MG63 (cell line): Measurements from ENCODE around the gene FAM78A. TPM values are rescaled to one million over a fixed set of nuclear protein-coding genes. Genes with fewer than 3 reads are reported as not detected.
"Not testable (repeated sequence)": the region's sequence is repeated elsewhere in the genome, so short reads cannot be mapped to it uniquely, and the experiment has no call there.

Experiments used
- DNase-seq: peaks from one replicate; pipeline ENCODE4 v3.0.0-alpha.2; 2020
- H3K27me3 ChIP-seq: fragments of 250-450 bp; sonication (Bioruptor Pico); 2 replicates; pipeline ENCODE4 v1.5.1; 2020; ENCODE audit warnings: mild to moderate bottlenecking, moderate library complexity
- H3K36me3 ChIP-seq: fragments of 250-450 bp; sonication (Bioruptor Pico); 2 replicates; pipeline ENCODE4 v1.5.1; 2020; ENCODE audit warnings: mild to moderate bottlenecking, moderate library complexity
- H3K4me3 ChIP-seq: fragments of 250-450 bp; sonication (Bioruptor Pico); 2 replicates; pipeline ENCODE4 v1.5.1; 2020; ENCODE audit warnings: mild to moderate bottlenecking, moderate library complexity
- H3K9me3 ChIP-seq: fragments of 250-450 bp; sonication (Bioruptor Pico); 2 replicates; pipeline ENCODE4 v1.5.1; 2020; ENCODE audit warnings: mild to moderate bottlenecking, moderate library complexity
- total RNA-seq: library from RNA; depleted of rRNA; stranded (reverse); fragments of >200 nt; shearing (Covaris generic); gene quantifications from 2 replicates; pipeline ENCODE4 v1.2.3, GENCODE V29; 2014; ENCODE audit warnings: low replicate concordance

FAM78A gene
- total RNA-seq, 1 experiment from 2014 or later = 0.82 TPM

DNA sequence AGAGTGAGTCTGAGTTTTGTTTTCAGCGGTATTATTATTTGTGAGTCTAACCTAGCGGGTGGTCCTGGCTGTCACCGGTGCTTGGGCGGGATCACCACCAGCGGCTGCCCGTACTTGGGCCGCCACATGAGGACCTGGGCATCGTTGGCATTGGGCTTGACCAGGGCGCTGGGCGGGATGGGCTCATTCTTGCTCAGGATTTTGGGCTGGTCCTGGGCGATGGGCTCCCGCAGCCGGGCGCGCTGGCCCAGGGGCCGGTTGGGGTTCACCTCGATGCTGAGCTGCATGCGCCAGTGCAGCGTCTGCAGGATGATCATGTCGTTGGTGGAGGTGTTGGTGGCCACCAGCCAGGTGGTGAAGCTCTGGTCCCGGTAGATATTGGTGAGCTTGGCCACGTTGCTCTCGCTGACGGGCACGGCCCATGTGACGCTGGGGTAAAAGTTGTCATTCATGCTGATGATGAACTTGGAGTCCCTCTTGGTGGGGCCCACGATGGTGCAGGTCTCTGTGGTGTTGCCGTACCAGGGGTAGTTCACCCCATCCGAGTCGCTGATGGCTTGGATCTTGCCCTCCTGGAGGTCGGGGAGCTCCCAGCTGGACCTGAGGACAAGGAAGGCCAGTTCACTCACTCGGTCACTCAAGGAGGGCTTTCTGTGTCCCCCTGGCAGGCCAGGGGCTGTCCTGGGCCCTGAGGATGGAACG lies 15.4 kb downstream of the FAM78A start:
- DNase-seq = no peak
- Histone ChIP-seq H3K36me3 (no peaks in the 10 kb centered on the region), H3K9me3 (no peaks in the 10 kb centered on the region), H3K4me3 (no peak overlapping the region), H3K27me3 (no peaks in the 10 kb centered on the region)

DNA sequence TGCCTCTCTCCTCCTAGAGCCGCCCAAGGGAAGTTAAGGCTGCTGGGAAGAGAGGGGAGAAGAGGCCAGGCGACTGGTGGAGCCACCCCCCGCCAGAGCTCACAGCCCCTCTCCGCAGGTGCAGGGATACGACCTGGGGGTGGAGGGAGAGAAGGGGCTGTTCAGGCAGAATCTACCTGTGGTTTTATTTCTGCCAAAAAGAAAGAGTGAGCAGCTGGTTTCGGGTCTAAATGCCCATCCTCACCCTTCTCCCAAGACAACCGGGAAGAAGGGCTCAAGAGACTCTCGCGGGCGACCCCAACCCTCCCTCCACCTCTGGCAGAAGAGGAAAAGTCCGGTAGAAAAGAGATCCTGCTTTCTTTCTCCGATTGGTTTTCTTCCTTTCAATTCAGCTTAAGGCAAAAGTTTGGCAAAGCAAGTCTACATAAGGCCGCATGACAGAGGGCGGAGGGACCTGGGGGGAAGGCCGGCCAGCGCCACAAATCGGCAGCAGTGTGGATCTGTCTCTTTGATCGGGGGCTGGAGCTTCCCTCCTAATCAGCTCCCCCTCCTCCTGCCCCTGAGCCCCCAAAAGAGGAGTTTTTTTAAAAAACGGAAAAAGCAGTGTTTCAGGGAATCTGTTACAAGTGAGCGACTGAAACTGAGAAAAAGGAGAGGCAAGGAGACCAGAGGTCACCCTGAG lies 16.3 kb downstream of the FAM78A start:
- DNase-seq = no peak
- no peaks in the 10 kb centered on the region for H3K27me3 ChIP-seq
- no peak overlapping the region for H3K4me3 ChIP-seq
- H3K9me3 ChIP-seq = no peaks in the 10 kb centered on the region
- H3K36me3 ChIP-seq = no peaks in the 10 kb centered on the region

DNA sequence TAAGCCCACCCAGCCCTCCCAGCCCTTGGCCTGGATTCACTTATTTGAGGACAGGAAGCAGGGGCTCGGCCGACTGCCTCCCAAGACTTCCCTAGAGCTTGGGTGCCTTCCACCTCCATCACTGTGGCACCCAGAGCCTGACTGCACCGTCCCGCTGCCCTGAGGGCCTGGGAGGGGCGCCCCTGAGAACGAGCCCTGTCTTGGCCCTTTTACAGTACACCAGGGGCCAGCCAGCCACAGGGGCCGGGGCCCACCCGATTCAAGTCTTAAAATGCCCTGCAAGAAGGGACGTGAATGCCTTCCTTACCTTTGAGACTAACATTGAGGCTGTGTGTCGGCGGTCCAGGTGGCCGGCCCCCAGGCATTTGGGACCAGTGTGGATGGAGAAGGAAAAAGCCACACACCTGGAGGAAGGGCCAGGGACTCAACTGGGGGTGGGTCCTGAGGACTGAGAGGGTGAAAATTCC lies 16.8 kb downstream of the FAM78A start:
- Histone ChIP-seq H3K36me3 (no peaks in the 10 kb centered on the region), H3K9me3 (no peaks in the 10 kb centered on the region), H3K27me3 (no peaks in the 10 kb centered on the region), H3K4me3 (no peak overlapping the region)
- DNase-seq = no peak

DNA sequence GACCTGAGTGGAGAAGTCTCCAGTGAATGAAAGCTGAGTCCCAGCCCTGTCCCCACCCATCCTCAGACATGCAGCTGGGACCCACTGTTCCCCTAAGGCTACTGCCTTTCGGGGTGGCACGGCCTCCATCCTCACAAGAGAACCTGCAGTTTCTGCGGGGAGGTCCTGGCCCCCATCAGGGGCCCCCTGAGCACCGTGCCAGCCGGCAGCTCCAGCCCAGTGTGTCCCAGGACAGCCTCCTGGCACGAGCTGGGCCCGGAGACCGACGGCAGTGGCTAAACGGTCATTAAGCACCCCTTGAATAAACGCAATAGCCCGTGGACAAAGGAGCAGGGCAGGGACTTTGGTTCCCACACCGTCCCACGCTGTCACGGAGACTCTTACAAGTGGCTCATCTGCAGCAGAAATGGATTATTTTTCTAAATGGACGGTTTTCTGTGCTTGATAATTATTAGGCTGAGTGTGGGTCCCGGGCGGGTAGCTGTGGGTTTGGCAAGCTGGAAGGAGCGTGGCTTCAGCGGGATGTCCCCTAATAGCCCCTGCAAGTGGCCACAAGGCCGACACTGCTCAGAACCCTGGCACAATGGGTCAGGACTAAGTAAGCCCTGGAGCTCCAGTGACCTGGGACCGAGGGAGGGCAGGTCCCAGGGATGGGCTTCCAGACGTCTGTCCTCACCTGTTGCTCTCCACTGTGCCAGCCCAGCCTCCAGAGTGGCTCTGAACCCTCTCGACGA lies 17.4 kb downstream of the FAM78A start:
- Histone ChIP-seq H3K36me3 (no peaks in the 10 kb centered on the region), H3K27me3 (no peaks in the 10 kb centered on the region), H3K9me3 (no peaks in the 10 kb centered on the region), H3K4me3 (no peak overlapping the region)
- no peak for DNase-seq

DNA sequence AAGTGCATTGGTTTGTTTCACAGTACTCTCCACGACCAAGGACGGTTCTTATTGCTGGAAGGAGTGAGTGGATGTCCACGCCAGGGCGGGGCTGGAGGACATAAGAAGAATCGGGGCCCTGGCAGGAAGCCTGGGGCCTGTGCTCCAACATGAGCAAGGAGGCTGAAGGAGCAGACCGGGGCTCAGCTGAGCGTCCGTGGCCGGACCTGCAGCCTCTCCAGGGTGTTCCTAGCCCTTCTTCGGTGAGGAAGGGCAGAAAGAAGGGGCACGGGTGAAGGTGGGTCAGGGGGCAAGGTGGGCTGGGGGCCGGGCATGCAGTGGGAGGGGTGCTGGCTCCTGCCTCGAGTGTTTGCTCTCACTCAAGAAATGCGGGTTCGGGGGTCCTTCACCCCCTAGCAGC lies 18.1 kb downstream of the FAM78A start:
- no peak overlapping the region for H3K4me3 ChIP-seq
- DNase-seq = no peak
- no peaks in the 10 kb centered on the region for H3K27me3 ChIP-seq
- H3K9me3 ChIP-seq = no peaks in the 10 kb centered on the region
- no peaks in the 10 kb centered on the region for H3K36me3 ChIP-seq

DNA sequence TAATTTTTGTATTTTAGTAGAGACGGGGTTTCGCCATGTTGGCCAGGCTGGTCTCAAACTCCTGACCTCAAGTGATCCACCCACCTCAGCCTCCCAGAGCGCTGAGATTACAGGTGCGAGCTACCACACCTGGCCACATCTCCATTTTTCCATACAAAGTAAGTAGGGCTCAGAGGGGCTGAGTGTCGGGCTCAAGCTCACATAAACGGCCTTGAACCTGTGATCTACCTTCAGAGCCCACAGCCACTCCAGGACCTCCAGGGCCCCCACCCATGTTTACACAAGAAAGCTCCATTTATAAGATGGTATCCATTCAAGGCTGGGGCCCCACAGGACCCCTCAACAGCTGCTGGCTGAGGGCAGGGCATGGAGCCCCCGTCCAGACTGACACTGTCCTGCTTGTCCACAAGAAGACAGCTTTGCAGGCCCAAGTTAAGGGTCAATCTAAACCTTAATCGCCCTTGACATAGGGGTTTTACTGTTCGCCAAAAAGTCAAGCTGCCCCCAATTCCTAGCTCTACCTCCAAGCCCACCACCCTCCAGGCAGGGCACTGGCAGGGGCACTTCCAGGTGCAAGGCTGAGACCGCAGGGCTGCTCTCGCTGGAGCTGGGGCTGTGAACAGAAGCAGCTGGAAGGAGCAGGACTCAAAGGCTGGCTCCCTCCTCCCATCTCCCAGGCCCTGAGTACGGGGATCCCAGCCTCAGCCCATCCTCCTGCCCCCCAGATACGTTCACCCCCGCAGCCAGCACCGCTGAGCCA lies 18.9 kb downstream of the FAM78A start:
- Histone ChIP-seq H3K27me3 (no peaks in the 10 kb centered on the region), H3K4me3 (no peak overlapping the region), H3K36me3 (no peaks in the 10 kb centered on the region), H3K9me3 (no peaks in the 10 kb centered on the region)
- no peak for DNase-seq

DNA sequence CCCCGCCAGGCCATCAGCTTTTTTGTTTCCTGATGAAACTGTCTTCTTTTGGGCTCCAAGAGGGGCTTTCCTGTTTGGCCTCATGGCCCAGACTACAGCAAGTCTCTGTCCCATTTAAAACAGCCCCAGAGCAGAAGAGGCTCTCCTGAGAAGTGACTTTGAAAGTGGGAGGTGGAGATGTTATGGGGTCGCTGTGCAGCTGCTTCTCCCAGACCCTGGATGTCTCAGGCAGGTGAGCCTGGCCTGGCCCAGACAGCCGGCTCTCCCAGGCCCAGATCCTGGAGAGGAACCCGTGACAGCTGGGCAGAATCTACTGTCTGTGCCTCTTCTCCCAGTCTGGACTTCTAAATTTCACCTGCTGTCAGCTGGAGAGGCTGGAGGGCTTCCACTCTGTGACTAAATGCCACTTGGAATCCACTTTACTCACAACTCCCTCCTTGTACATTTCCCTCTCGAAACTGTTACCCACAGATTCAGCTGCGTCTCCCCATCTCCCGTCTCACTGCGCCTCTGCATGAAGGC lies 20.6 kb downstream of the FAM78A start:
- Histone ChIP-seq H3K36me3 (no peaks in the 10 kb centered on the region), H3K27me3 (no peaks in the 10 kb centered on the region), H3K9me3 (no peaks in the 10 kb centered on the region), H3K4me3 (no peak overlapping the region)
- DNase-seq = no peak

DNA sequence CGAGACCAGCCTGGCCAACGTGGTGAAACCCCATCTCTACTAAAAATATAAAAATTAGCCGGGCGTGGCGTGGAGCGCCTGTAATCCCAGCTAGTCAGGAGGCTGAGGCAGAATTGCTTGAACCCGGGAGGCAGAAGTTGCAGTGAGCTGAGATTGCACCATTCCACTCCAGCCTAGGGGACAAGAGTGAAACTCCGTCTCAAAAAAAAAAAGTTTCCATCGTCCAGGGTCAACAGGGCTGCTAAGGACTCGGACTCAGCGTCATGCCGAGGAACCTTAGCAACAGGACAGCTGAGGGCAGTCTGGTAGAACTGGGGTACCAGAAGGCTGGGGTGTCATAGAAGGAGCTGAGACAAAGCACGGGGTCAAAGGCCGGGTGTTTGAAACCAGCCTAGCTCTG lies 21.7 kb downstream of the FAM78A start:
- no peaks in the 10 kb centered on the region for H3K36me3 ChIP-seq
- no peak overlapping the region for H3K4me3 ChIP-seq
- H3K9me3 ChIP-seq = no peaks in the 10 kb centered on the region
- no peak for DNase-seq
- H3K27me3 ChIP-seq = no peaks in the 10 kb centered on the region

DNA sequence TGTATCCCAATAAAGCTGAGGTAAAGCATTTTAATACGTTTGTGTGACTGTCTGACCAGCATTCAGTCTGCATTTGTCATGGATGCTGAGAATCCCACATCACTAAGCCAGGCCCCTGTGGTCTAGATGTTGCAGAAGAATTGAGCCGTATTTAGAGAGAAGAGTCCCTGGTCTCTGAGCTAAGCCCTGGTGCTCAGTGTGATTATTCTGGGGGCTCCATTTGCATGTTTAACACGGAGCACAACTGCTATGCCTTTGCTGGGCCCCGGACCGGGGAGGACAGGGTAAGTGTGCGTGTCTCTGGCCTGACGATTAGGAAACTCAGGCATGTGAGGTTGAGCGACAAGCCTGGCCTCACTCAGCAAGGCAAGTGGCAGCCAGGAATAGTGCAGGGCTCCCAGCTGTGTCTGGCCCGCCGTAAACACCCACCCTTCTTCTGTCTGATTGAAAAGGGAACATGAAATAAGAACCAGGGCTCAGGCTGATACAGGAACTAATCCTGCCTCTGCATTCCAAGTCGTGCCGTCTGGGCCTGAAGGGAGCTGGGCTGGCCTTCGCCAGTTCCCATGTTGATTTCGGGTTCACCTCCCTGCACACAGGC lies 22.3 kb downstream of the FAM78A start:
- H3K4me3 ChIP-seq = no peak overlapping the region
- no peak for DNase-seq
- H3K36me3 ChIP-seq = no peaks in the 10 kb centered on the region
- H3K27me3 ChIP-seq = no peaks in the 10 kb centered on the region
- H3K9me3 ChIP-seq = no peaks in the 10 kb centered on the region

DNA sequence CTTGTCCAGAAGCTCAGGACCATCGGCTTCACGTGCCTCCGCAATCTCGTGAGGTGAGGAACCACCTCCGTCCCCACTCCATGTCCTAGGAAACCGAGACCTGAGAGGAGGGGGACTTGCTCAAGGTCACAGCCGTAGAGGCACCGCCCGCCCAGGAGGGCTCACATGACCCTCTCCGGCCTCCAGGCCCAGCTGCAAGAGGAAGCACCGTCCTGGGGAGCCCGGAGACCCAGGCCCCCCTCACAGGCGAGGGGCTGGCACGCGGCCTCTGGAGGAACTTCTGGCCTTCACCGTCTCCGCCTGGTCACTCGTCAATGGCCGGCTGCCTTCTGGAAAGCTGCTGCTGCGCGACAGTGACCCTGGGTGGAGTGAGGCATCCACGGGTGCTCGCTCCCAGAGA lies 24.2 kb downstream of the FAM78A start:
- no peak for DNase-seq
- Histone ChIP-seq H3K9me3 (no peaks in the 10 kb centered on the region), H3K36me3 (no peaks in the 10 kb centered on the region), H3K4me3 (no peak overlapping the region), H3K27me3 (no peaks in the 10 kb centered on the region; the same call in 1 of the 2 replicates)

DNA sequence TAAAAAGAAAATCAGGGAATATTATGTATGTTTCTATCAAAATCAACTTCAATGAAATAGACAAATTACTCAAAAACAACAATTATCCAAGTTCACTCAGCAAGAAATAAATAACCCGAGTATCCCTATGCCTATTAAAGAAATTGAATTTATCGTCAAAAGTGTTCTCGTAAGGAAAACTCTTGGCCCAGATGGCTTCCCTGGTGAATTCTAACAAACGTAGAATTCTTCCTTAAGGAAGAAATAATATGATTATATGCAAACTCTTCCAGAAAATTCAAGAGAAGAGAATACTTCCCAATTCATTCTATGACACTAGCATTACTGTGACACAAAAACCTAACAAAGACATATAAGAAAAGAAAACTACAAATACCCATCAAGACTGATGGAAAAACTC lies 29.7 kb downstream of the FAM78A start:
- no peak for DNase-seq
- no peaks in the 10 kb centered on the region for H3K36me3 ChIP-seq
- no peaks in the 10 kb centered on the region; the same call in 1 of the 2 replicates for H3K27me3 ChIP-seq
- H3K4me3 ChIP-seq = no peak overlapping the region
- no peaks in the 10 kb centered on the region; the same call in 1 of the 2 replicates for H3K9me3 ChIP-seq

DNA sequence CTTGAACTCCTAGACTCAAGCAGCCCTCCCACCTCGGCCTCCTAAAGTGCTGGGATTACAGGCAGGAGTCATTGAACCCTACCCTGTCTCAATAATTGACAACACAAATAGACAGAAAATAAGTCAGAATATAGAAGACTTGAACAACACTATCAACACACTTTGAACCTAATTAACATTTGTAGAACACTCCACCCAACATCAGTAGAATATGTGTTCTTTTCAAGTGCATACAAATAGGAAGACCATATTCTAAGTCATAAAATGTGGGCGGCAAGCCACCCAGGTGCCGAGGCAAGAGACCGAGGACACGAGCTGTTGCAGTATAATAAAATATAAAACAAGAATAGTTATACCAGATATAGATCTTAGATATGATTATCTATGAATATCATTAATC lies 32.0 kb downstream of the FAM78A start:
- H3K27me3 ChIP-seq, DNase-seq, H3K4me3 ChIP-seq, H3K36me3 ChIP-seq, H3K9me3 ChIP-seq: not testable (repeated sequence)

DNA sequence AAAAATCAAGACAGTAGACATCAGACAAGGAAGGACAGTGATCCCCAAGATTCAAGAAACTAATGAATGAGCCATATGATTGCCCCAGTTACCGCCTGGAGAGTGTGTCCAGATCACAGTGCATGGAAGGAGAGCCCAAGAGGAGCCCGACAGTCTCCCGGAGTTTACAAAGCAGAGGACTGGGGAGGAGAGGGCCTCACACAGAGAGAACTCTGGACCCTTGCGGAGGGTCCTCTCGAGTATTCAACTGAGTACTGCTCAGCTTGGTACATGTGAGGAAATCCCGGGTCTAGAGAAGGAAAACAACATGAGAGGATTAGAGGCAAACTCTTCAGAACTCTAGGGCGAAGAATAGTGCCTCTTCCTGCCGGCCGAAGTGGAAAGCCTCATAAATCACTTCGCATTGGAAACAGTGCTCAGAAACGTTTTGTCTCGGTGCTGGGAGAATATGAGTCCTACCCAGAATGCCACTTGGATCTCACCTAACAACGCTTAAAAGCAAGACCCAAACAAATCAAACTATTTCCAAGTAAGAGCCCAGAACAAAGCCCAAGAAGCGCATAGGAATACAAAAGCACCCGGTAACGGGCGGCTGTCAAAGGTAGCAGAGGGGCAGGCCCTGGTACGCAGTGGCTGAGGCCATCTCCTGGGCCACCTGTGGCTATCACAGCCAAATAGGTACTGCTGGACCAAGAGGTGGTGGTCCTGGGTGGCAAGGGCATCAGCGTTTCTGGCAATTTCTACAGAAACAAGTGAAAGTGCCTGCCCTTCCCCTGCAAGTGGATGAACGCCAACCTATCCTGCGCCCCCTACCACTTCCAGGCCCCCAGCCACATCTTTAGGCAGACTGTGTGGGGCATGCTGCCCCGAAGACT lies 36.0 kb downstream of the FAM78A start:
- Histone ChIP-seq H3K4me3 (no peak overlapping the region), H3K9me3 (no peaks in the 10 kb centered on the region; the same call in 1 of the 2 replicates), H3K36me3 (peaks cover 2% of the 10 kb centered on the region; the same call in 1 of the 2 replicates), H3K27me3 (no peaks in the 10 kb centered on the region)
- DNase-seq = no peak

DNA sequence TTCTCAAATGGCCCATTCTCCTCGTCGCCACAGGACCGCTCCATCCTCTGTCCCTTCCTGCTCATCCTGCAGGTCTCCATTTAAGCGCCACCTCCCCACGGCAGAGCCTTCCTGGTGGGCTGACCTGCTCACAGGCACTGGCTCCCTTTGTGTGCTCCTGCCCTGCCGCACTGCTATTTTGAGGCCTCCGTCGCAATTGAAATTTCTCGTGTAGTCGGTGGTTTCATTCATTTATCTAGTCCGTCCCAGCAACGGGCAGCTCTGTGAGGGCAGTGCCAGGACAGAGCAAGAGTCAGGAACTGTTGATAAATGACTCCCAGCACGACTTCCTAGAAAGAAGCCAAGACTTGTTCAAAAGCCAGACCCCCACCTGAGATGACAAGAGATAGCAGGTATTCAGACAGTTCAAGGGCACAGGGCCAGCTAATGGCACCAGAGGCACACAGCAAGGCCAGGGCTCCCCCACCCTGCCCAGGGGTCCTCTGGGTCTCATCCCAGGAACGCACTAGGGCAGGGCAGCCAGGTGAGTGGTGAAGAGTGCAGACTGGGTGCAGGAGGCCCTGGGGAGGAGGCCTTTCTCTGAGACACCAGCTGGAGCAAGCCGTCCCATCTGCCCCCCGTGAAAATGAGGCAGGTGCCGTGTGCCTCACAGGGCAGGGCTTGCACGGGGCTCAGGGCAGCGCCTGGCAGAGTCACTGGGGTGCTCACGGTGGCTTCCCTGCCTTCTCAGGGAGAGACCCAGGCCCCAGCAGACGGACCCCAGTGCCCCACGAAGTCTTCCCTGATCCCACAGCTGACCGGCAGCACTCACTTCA lies 36.9 kb downstream of the FAM78A start:
- Histone ChIP-seq H3K36me3 (peaks cover 2% of the 10 kb centered on the region; the same call in 1 of the 2 replicates), H3K9me3 (no peaks in the 10 kb centered on the region; the same call in 1 of the 2 replicates), H3K27me3 (no peaks in the 10 kb centered on the region), H3K4me3 (no peak overlapping the region)
- DNase-seq = no peak
